Choroid plexus epithelial cell (primary cell): Measurements from ENCODE around the gene AQP6.
"Not testable (repeated sequence)": the region's sequence is repeated elsewhere in the genome, so short reads cannot be mapped to it uniquely, and the experiment has no call there.

Experiments
- DNase-seq: peaks from one replicate; pipeline ENCODE4 v3.0.0-alpha.2; 2010; ENCODE audit warnings: low read depth
- H3K4me3 ChIP-seq: 2 replicates; pipeline ENCODE4 v1.5.1; 2011; ENCODE audit warnings: low read depth, mild to moderate bottlenecking, control low read depth, low read length, moderate library complexity
- CTCF ChIP-seq: conservative IDR thresholded peaks from 2 replicates; pipeline ENCODE4 v1.5.1; 2011; ENCODE audit warnings: low read depth, mild to moderate bottlenecking, control low read depth, inconsistent platforms, low read length, moderate library complexity

The AQP6 gene

GRCh38 chr12:49980501-49981349, 8.0 kb downstream of the AQP6 start:
- TF ChIP-seq CTCF: no peak
- no peak for DNase-seq

GRCh38 chr12:49982246-49983087, 9.7 kb downstream of the AQP6 start:
- no peak overlapping the region for H3K4me3 ChIP-seq
- DNase-seq: peak; percentile 20
- TF ChIP-seq CTCF: peak; percentile 4

More at GRCh38 chr12:49980501-49981349, 8.0 kb downstream of the AQP6 start:
- H3K4me3 ChIP-seq: no peak overlapping the region

- DNase-seq: peak; percentile 91
- no peak for TF ChIP-seq CTCF
- H3K4me3 ChIP-seq: no peak overlapping the region
Observed at GRCh38 chr12:49983892-49984291, 11.1 kb downstream of the AQP6 start.

GRCh38 chr12:49984476-49985359, 12.0 kb downstream of the AQP6 start:
- no peak for TF ChIP-seq CTCF
- peak; percentile 12 for DNase-seq
- H3K4me3 ChIP-seq: no peak overlapping the region

GRCh38 chr12:49985981-49986380, 13.2 kb downstream of the AQP6 start:
- no peak for TF ChIP-seq CTCF
- peak; percentile 33 for DNase-seq
- no peak overlapping the region for H3K4me3 ChIP-seq

GRCh38 chr12:49986476-49986875, 13.7 kb downstream of the AQP6 start:
- DNase-seq, H3K4me3 ChIP-seq: not testable (repeated sequence)
